A673 (cell line): ENCODE results near the gene CCDC13. TPM values are rescaled to one million over a fixed set of nuclear protein-coding genes. Genes with fewer than 3 reads are reported as not detected.

Experiments used
- BruUV-seq: library from RNA; stranded (reverse); fragments of 400-500 nt; replicated peaks from 2 replicates; lab custom pipeline; 2021; lab: Mats Ljungman, UMichigan
- CTCF ChIA-PET: fragments of 300-600 bp; sonication (Branson Sonifier 250); formaldehyde crosslinking; loops from one replicate; lab custom pipeline; 2022; ENCODE audit warnings: antibody characterized with exemption; lab: Charles Lee
- POLR2A ChIA-PET: fragments of 300-600 bp; sonication (Branson Sonifier 250); formaldehyde crosslinking; loops from one replicate; lab custom pipeline; 2022; ENCODE audit warnings: antibody characterized with exemption; ENCODE audit not compliant: low non-redundant PET; lab: Charles Lee
- DNase-seq: peaks from one replicate; pipeline ENCODE4 v3.0.0-alpha.2; 2015; ENCODE audit warnings: low spot score
- H3K27ac ChIP-seq: fragments of 200-600 bp; sonication (generic); 2 replicates; pipeline ENCODE4 v1.5.1; 2016; ENCODE audit warnings: mixed run types, low read depth, mild to moderate bottlenecking, mixed read lengths, antibody characterized with exemption, low read length; ENCODE audit not compliant: poor library complexity, severe bottlenecking
- H3K27me3 ChIP-seq: fragments of 200-600 bp; sonication (generic); replicated peaks from 2 replicates; pipeline ENCODE4 v1.6.1; 2017; ENCODE audit warnings: mixed run types, low read depth, mild to moderate bottlenecking, mixed read lengths, antibody characterized with exemption, low read length; ENCODE audit not compliant: insufficient read depth, poor library complexity
- H3K36me3 ChIP-seq: fragments of 200-600 bp; sonication (generic); 2 replicates; pipeline ENCODE4 v1.6.1; 2016; ENCODE audit warnings: mixed run types, mild to moderate bottlenecking, mixed read lengths, antibody characterized with exemption, low read length; ENCODE audit not compliant: insufficient read depth, poor library complexity, severe bottlenecking
- H3K4me1 ChIP-seq: fragments of 200-600 bp; sonication (generic); 2 replicates; pipeline ENCODE4 v1.6.1; 2017; ENCODE audit warnings: mixed run types, mild to moderate bottlenecking, mixed read lengths, antibody characterized with exemption, low read length; ENCODE audit not compliant: insufficient read depth, poor library complexity, severe bottlenecking
- H3K4me3 ChIP-seq: fragments of 200-600 bp; sonication (generic); 2 replicates; pipeline ENCODE4 v1.5.1; 2016; ENCODE audit warnings: low read depth, mixed run types, mild to moderate bottlenecking, mixed read lengths, low read length; ENCODE audit not compliant: poor library complexity, severe bottlenecking
- H3K9me3 ChIP-seq: fragments of 200-600 bp; sonication (generic); 2 replicates; pipeline ENCODE4 v1.6.1; 2016; ENCODE audit warnings: mixed run types, low read depth, mild to moderate bottlenecking, mixed read lengths, antibody characterized with exemption, low read length; ENCODE audit not compliant: poor library complexity, severe bottlenecking
- EZH2 ChIP-seq: fragments of 200-600 bp; sonication (generic); IDR thresholded peaks from 2 replicates; pipeline ENCODE4 v1.6.1; 2017; ENCODE audit warnings: borderline replicate concordance, low read depth, mild to moderate bottlenecking, mixed read lengths, antibody characterized with exemption, low read length; ENCODE audit not compliant: poor library complexity, severe bottlenecking
- intact Hi-C: fragments of 100-400 bp; cut with micrococcal nuclease; formaldehyde crosslinking; loops from one replicate; pipeline ENCODE4 v1.10.0; 2022; ENCODE audit not compliant: unreplicated experiment
- total RNA-seq: library from RNA; stranded (reverse); gene quantifications from 2 replicates; pipeline ENCODE4 v1.2.3, GENCODE V29; 2021
- TF ChIP-seq, protein P1 (sequence below): fragments of 300-800, 200-600 bp; sonication (generic); conservative IDR thresholded peaks from 2 replicates; pipeline ENCODE4 v1.5.1; 2017; ENCODE audit warnings: low read depth, mild to moderate bottlenecking, antibody characterized with exemption, low read length, moderate library complexity, mixed read lengths

The CCDC13 gene
- total RNA-seq, 1 experiment from 2014 or later, result not detected

- ChIA-PET POLR2A (no interaction called here), CTCF (no interaction called here)
- TF ChIP-seq, protein P1, sequence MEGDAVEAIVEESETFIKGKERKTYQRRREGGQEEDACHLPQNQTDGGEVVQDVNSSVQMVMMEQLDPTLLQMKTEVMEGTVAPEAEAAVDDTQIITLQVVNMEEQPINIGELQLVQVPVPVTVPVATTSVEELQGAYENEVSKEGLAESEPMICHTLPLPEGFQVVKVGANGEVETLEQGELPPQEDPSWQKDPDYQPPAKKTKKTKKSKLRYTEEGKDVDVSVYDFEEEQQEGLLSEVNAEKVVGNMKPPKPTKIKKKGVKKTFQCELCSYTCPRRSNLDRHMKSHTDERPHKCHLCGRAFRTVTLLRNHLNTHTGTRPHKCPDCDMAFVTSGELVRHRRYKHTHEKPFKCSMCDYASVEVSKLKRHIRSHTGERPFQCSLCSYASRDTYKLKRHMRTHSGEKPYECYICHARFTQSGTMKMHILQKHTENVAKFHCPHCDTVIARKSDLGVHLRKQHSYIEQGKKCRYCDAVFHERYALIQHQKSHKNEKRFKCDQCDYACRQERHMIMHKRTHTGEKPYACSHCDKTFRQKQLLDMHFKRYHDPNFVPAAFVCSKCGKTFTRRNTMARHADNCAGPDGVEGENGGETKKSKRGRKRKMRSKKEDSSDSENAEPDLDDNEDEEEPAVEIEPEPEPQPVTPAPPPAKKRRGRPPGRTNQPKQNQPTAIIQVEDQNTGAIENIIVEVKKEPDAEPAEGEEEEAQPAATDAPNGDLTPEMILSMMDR, result no peak
- no peak for TF ChIP-seq EZH2
- Histone ChIP-seq H3K4me1 (no peaks in the 10 kb centered on the region), H3K27ac (no peak overlapping the region), H3K9me3 (no peaks in the 10 kb centered on the region), H3K36me3 (no peaks in the 10 kb centered on the region), H3K27me3 (peaks cover 4% of the 10 kb centered on the region), H3K4me3 (no peak overlapping the region)
- no TSS peak for BruUV-seq
- intact Hi-C loops, result no loop called here
- DNase-seq, result peak; percentile 5
These were observed 46.4 kb upstream of the CCDC13 start for GRCh38 chr3:42819351-42819965.

DNA sequence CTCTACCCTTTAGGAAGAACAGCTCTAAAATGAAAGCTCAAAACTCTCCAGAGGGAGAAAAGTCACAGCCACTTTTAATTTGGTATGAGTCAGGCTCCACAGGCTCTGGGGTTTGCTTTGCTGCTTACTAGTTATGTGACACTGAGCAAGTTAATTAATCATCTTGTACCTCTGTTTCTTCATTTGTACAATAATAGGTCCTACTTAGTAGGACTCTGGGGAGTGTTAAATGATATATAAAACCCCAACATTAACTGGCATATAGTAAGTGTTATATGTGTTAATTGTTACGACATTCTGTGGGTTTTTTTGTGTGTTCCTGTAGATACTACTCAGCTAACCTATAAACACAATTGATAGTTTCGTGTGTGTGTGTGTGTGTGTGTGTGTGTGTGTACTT, 42.8 kb upstream of the CCDC13 start:
- H3K27me3 ChIP-seq, result peaks cover 4% of the 10 kb centered on the region
- H3K4me1 ChIP-seq, result no peaks in the 10 kb centered on the region
- no peak overlapping the region for H3K27ac ChIP-seq
- TF ChIP-seq EZH2, result no peak
- TF ChIP-seq, protein P1, result no peak
- ChIA-PET CTCF (no interaction called here), POLR2A (no interaction called here)
- no peak for DNase-seq
- no TSS peak for BruUV-seq
- H3K4me3 ChIP-seq, result no peak overlapping the region
- no peaks in the 10 kb centered on the region for H3K36me3 ChIP-seq
- no peaks in the 10 kb centered on the region for H3K9me3 ChIP-seq
- intact Hi-C loops, result no loop called here

DNA sequence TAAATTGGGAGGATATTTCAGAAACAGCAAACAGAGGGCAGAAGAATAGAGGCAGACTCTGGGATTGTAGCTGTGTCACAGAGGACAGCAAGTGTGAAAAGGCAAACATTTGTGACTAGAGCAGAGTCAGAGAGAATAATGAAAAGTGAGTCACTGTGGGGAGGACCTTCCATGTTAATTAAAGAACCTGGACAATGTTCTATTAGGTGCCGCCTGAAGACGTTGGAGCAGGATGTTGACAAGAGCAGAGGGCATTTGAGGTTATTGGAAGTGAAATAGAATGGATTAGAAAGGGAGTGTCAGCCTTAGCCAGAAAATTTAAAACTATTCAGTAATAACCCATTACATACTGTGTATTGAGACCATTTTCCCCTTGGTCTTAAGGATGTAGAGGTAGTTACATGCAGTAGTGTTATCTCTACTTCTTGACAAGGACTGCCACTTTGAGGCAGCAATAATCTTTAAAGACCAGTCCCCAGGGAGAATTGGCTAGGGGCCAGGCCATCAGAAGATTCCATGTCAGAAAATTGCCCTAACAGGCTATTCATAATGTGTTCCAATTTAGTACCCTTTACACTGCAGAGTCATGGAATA, 42.0 kb upstream of the CCDC13 start:
- H3K27me3 ChIP-seq, result peaks cover 4% of the 10 kb centered on the region
- H3K4me1 ChIP-seq, result no peaks in the 10 kb centered on the region
- CTCF ChIA-PET, result no interaction called here
- POLR2A ChIA-PET, result no interaction called here
- intact Hi-C loops, result no loop called here
- H3K4me3 ChIP-seq, result no peak overlapping the region
- no peaks in the 10 kb centered on the region for H3K9me3 ChIP-seq
- no TSS peak for BruUV-seq
- peak; percentile 27 for DNase-seq
- no peaks in the 10 kb centered on the region for H3K36me3 ChIP-seq
- TF ChIP-seq, protein P1, result no peak
- no peak for TF ChIP-seq EZH2
- no peak overlapping the region for H3K27ac ChIP-seq
